GM21423 (cell line): Measurements from ENCODE around the gene NALCN.
"Not testable (repeated sequence)": the region's sequence is repeated elsewhere in the genome, so short reads cannot be mapped to it uniquely, and the experiment has no call there.

Source experiments
- ATAC-seq: cut with Tn5 transposase; IDR thresholded peaks from one replicate; pipeline ENCODE4 v1.9.1; 2021; ENCODE audit warnings: mild to moderate bottlenecking, moderate library complexity; ENCODE audit not compliant: unreplicated experiment

Gene NALCN

GRCh38 chr13:101343128-101343787 lies 73.0 kb downstream of the NALCN start:
- no peak for ATAC-seq

- no peak for ATAC-seq
These were observed 74.8 kb downstream of the NALCN start for GRCh38 chr13:101341464-101341863.

GRCh38 chr13:101339202-101339601 lies 77.1 kb downstream of the NALCN start:
- ATAC-seq = no peak

- no peak for ATAC-seq
These were observed 83.7 kb downstream of the NALCN start for GRCh38 chr13:101332583-101332982.

GRCh38 chr13:101331731-101332130 lies 84.6 kb downstream of the NALCN start:
- ATAC-seq = no peak

GRCh38 chr13:101327871-101328270 lies 88.4 kb downstream of the NALCN start:
- ATAC-seq = no peak

GRCh38 chr13:101326710-101327109 lies 89.6 kb downstream of the NALCN start:
- ATAC-seq = no peak

GRCh38 chr13:101325423-101325822 lies 90.9 kb downstream of the NALCN start:
- no peak for ATAC-seq

GRCh38 chr13:101323601-101324000 lies 92.7 kb downstream of the NALCN start:
- ATAC-seq = no peak

- no peak for ATAC-seq
These were observed 98.3 kb downstream of the NALCN start for GRCh38 chr13:101317986-101318523.

GRCh38 chr13:101313479-101313878 lies 102.8 kb downstream of the NALCN start:
- ATAC-seq = not testable (repeated sequence)

- ATAC-seq = no peak
These were observed 107.2 kb downstream of the NALCN start for GRCh38 chr13:101309014-101309619.

GRCh38 chr13:101308247-101309013 lies 107.9 kb downstream of the NALCN start:
- no peak for ATAC-seq

- no peak for ATAC-seq
These were observed 109.1 kb downstream of the NALCN start for GRCh38 chr13:101307181-101307701.

- ATAC-seq = no peak
These were observed 109.5 kb downstream of the NALCN start for GRCh38 chr13:101306773-101307172.

GRCh38 chr13:101305981-101306411 lies 110.3 kb downstream of the NALCN start:
- ATAC-seq = no peak

GRCh38 chr13:101303521-101303920 lies 112.8 kb downstream of the NALCN start:
- ATAC-seq = no peak

- ATAC-seq = no peak
These were observed 115.3 kb downstream of the NALCN start for GRCh38 chr13:101301053-101301452.

GRCh38 chr13:101300531-101300930 lies 115.8 kb downstream of the NALCN start:
- no peak for ATAC-seq

GRCh38 chr13:101298517-101298916 lies 117.8 kb downstream of the NALCN start:
- no peak for ATAC-seq

GRCh38 chr13:101297794-101298193 lies 118.5 kb downstream of the NALCN start:
- ATAC-seq = no peak
